Mesenchymal stem cell (in vitro differentiated cells and primary cell): ENCODE results near the gene TSPEAR.

Experiments
- DNase-seq: peaks from one replicate; pipeline ENCODE4 v3.0.0-alpha.2; 2013
- H2AFZ ChIP-seq: one replicate; pipeline ENCODE4 v1.6.1; 2013; ENCODE audit warnings: low read depth, mild to moderate bottlenecking, control low read depth, inconsistent platforms, low read length, moderate library complexity
- H2AK5ac ChIP-seq: 2 replicates; pipeline ENCODE4 v1.6.1; 2013; ENCODE audit warnings: low read length, moderate library complexity, mild to moderate bottlenecking, inconsistent platforms; ENCODE audit not compliant: severe bottlenecking
- H2BK120ac ChIP-seq: one replicate; pipeline ENCODE4 v1.6.1; 2013; ENCODE audit warnings: low read depth, mild to moderate bottlenecking, inconsistent platforms, low read length, moderate library complexity
- H2BK12ac ChIP-seq, 2 experiments: one replicate each; pipeline ENCODE4 v1.6.1; 2013; ENCODE audit warnings: inconsistent platforms in 2 of 2, low read length in 2 of 2, mild to moderate bottlenecking in 2 of 2, moderate library complexity in 2 of 2, control low read depth in 1 of 2
- H2BK15ac ChIP-seq: one replicate; pipeline ENCODE4 v1.6.1; 2013; ENCODE audit warnings: mild to moderate bottlenecking, low read depth, inconsistent platforms; ENCODE audit not compliant: poor library complexity, severe bottlenecking
- H2BK5ac ChIP-seq: 2 replicates; pipeline ENCODE4 v1.6.1; 2013; ENCODE audit warnings: low read depth, mild to moderate bottlenecking, low read length, control low read depth, inconsistent platforms; ENCODE audit not compliant: poor library complexity, severe bottlenecking
- H3K14ac ChIP-seq, 2 experiments: one replicate each; pipeline ENCODE4 v1.6.1; 2013; ENCODE audit warnings: inconsistent platforms in 2 of 2, low read length in 2 of 2, control low read depth in 1 of 2, mild to moderate bottlenecking in 1 of 2, moderate library complexity in 1 of 2
- H3K18ac ChIP-seq, 2 experiments: one replicate each; pipeline ENCODE4 v1.6.1; 2013; ENCODE audit warnings: inconsistent platforms in 2 of 2, low read length in 2 of 2, control low read depth in 1 of 2, low read depth in 1 of 2, mild to moderate bottlenecking in 1 of 2
- H3K23ac ChIP-seq, 2 experiments: one replicate each; pipeline ENCODE4 v1.6.1; 2013; ENCODE audit warnings: inconsistent platforms in 2 of 2, low read length in 2 of 2, mild to moderate bottlenecking in 2 of 2, moderate library complexity in 2 of 2, control low read depth in 1 of 2
- H3K27ac ChIP-seq: 2 replicates; pipeline ENCODE4 v1.5.1; 2013; ENCODE audit warnings: mild to moderate bottlenecking, moderate library complexity, low read length, control low read depth, inconsistent platforms; ENCODE audit not compliant: poor library complexity, severe bottlenecking
- H3K27me3 ChIP-seq, 2 experiments: 2 replicates each; pipeline versions ENCODE4 v1.6.1 to v1.7.0; 2013; ENCODE audit warnings: low read length in 2 of 2, mild to moderate bottlenecking in 2 of 2, moderate library complexity in 2 of 2, control low read depth in 1 of 2, inconsistent platforms in 1 of 2; ENCODE audit not compliant: control insufficient read depth in 1 of 2, insufficient read depth in 1 of 2
- H3K36me3 ChIP-seq, 2 experiments: 2 replicates each; pipeline versions ENCODE4 v1.6.1 to v1.7.0; 2013; ENCODE audit warnings: low read length in 2 of 2, control low read depth in 1 of 2, inconsistent platforms in 1 of 2, low read depth in 1 of 2, mild to moderate bottlenecking in 1 of 2; ENCODE audit not compliant: insufficient read depth in 2 of 2, control insufficient read depth in 1 of 2
- H3K4ac ChIP-seq, 2 experiments: one replicate each; pipeline ENCODE4 v1.6.1; 2013; ENCODE audit warnings: inconsistent platforms in 2 of 2, low read length in 2 of 2, mild to moderate bottlenecking in 2 of 2, moderate library complexity in 2 of 2, control low read depth in 1 of 2, low read depth in 1 of 2
- H3K4me1 ChIP-seq: 2 replicates; pipeline ENCODE4 v1.6.1; 2013; ENCODE audit warnings: low read depth, low read length, control low read depth; ENCODE audit not compliant: control insufficient read depth, insufficient read depth
- H3K4me2 ChIP-seq: 2 replicates; pipeline ENCODE4 v1.6.1; 2013; ENCODE audit warnings: low read length, mild to moderate bottlenecking, inconsistent platforms; ENCODE audit not compliant: poor library complexity, severe bottlenecking
- H3K4me3 ChIP-seq, 2 experiments: 2 replicates each; pipeline versions ENCODE4 v1.5.1 to v1.7.0; 2013; ENCODE audit warnings: low read length in 2 of 2, mild to moderate bottlenecking in 2 of 2, control low read depth in 1 of 2, low read depth in 1 of 2; ENCODE audit not compliant: insufficient read depth in 1 of 2
- H3K79me1 ChIP-seq: replicated peaks from 2 replicates; pipeline ENCODE4 v1.6.1; 2013; ENCODE audit warnings: mild to moderate bottlenecking, control low read depth, low read length, inconsistent platforms; ENCODE audit not compliant: poor library complexity, severe bottlenecking
- H3K9ac ChIP-seq: 2 replicates; pipeline ENCODE4 v1.7.0; 2013; ENCODE audit warnings: mild to moderate bottlenecking, low read length, moderate library complexity
- H3K9me3 ChIP-seq: 2 replicates; pipeline ENCODE4 v1.7.0; 2013; ENCODE audit warnings: mild to moderate bottlenecking, low read length; ENCODE audit not compliant: control insufficient read depth
- H4K8ac ChIP-seq: one replicate; pipeline ENCODE4 v1.6.1; 2013; ENCODE audit warnings: inconsistent platforms, mild to moderate bottlenecking, low read length, moderate library complexity
- H4K91ac ChIP-seq: one replicate; pipeline ENCODE4 v1.6.1; 2013; ENCODE audit warnings: mild to moderate bottlenecking, low read length, inconsistent platforms
- WGBS: methylation state at CpG from one replicate; pipeline ENCODE4 v1.1.7; 2013; ENCODE audit warnings: mixed read lengths; 5-methylcytosine and 5-hydroxymethylcytosine counted together

The TSPEAR gene

DNA sequence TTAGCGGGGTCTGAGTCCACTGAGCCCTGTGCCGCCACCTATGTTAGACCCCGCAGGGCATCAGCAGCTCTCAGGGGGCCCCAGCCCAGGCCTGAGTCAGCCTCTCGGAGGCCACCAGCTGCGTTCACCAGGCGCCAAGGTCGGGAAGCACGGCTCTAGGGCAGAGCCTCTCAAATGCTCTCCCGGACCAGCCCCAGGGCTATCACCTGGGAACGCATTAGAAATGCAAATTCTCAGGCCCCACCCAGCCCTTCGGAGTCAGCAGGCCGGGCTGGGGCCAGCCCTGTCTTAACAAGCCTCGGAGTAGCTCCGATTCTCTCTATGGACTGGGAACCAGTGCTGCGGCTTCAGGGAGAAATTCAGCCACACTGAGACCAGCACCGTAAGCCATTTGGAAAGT is 37.2 kb upstream of the TSPEAR start:
- Histone ChIP-seq H3K4me3 (no peak overlapping the region), H3K4me1 (peaks cover 13% of the 10 kb centered on the region), H3K4me2 (peak overlapping the region; percentile 31), H2BK15ac (no peak overlapping the region), H2BK12ac (no peak overlapping the region), H3K14ac (no peak overlapping the region), H3K23ac (no peak overlapping the region), H2AFZ (no peak overlapping the region), H4K91ac (no peak overlapping the region), H2BK5ac (no peak overlapping the region), H3K27ac (no peak overlapping the region), H3K27me3 (peaks cover 50 to 59% of the 10 kb centered on the region in 2 experiments), H2AK5ac (no peak overlapping the region), H3K36me3 (no peaks in the 10 kb centered on the region), H3K9ac (no peak overlapping the region), H3K4ac (no peak overlapping the region), H3K18ac (no peak overlapping the region), H4K8ac (no peak overlapping the region), H3K9me3 (peaks cover 1% of the 10 kb centered on the region), H2BK120ac (no peak overlapping the region), H3K79me1 (no peaks in the 10 kb centered on the region)
- WGBS = 29% methylated on average over 16 of the region's 16 CpGs
- no peak for DNase-seq

DNA sequence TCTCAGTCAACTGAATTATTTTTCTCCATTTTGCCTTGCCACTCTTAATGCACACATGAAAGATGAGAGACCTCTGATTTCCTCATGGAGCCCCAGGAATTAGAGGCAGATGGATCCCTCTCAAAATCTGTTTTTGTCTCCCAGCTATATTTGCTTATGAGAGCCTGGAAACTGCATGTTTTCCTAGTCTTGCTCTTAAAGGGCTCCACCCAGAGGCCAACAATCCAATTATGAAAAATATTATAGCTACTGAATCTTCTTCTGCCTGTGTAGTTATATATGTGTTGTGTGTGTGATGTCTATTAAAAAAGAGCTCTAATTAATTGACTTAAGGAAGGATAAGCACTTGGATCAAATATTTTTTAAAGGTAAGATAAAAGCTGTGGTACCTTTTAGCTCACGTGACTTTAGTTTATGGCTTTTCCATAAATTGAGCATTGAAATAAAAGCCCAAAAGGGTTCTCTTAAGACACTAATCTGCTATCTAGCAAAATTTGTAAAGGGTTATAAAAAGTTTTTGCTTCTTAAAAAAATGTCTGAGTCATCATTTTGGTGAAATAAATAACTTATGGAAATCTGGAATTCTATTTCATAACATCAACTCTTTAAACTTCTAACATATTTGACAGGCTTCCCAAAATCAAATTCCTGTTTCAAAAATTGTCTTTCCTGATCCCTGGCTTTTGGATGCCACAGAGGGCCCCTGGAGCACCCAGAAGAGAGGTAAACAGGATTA is 31.2 kb upstream of the TSPEAR start:
- Histone ChIP-seq H3K27me3 (peaks cover 10 to 15% of the 10 kb centered on the region in 2 experiments), H2BK12ac (no peak overlapping the region), H3K23ac (no peak overlapping the region), H4K91ac (no peak overlapping the region), H3K4me3 (no peak overlapping the region), H3K4me1 (no peaks in the 10 kb centered on the region), H3K27ac (no peak overlapping the region), H3K18ac (no peak overlapping the region), H3K9me3 (peaks cover 26% of the 10 kb centered on the region), H2BK5ac (no peak overlapping the region), H2AFZ (no peak overlapping the region), H3K14ac (no peak overlapping the region), H3K9ac (no peak overlapping the region), H3K36me3 (no peaks in the 10 kb centered on the region), H3K79me1 (no peaks in the 10 kb centered on the region), H2BK120ac (no peak overlapping the region), H4K8ac (no peak overlapping the region), H2AK5ac (no peak overlapping the region), H3K4me2 (no peak overlapping the region), H2BK15ac (no peak overlapping the region), H3K4ac (no peak overlapping the region)
- DNase-seq = no peak
- WGBS = no CpG with 5 or more reads among the region's 1 CpG

DNA sequence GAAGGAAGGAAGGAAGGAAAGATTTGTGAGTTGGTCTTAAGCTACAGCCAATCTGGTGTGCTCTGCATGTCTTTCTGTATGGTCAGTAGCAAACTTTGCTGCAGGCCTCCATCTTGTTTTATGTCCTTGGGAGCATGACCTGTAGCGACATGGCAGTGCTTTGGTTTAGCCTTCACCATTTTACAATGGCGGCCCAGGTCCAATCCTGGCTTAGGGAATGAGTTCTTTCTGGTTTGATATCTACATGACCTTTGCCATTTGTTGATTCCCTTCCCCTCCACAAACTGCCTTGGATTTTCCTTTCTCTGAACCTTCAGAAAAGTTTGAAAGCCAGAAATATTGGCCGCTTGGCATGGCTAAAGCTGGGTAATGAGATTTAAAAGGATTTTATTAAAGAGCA is 30.5 kb upstream of the TSPEAR start:
- no peak overlapping the region for H2AFZ ChIP-seq
- H3K4me1 ChIP-seq = no peaks in the 10 kb centered on the region
- no peak overlapping the region for H2AK5ac ChIP-seq
- H3K36me3 ChIP-seq = no peaks in the 10 kb centered on the region
- H3K4me3 ChIP-seq = no peak overlapping the region
- no peak overlapping the region for H3K23ac ChIP-seq
- H3K4ac ChIP-seq = no peak overlapping the region
- H3K9me3 ChIP-seq = peaks cover 30% of the 10 kb centered on the region
- WGBS = 93% methylated on average over 3 of the region's 3 CpGs
- no peak overlapping the region for H4K91ac ChIP-seq
- H4K8ac ChIP-seq = no peak overlapping the region
- no peak overlapping the region for H3K4me2 ChIP-seq
- no peak for DNase-seq
- H2BK15ac ChIP-seq = no peak overlapping the region
- no peak overlapping the region for H2BK12ac ChIP-seq
- H3K14ac ChIP-seq = no peak overlapping the region
- H2BK5ac ChIP-seq = no peak overlapping the region
- H3K9ac ChIP-seq = no peak overlapping the region
- H3K27me3 ChIP-seq = peaks cover 9 to 15% of the 10 kb centered on the region in 2 experiments
- no peak overlapping the region for H3K18ac ChIP-seq
- no peaks in the 10 kb centered on the region for H3K79me1 ChIP-seq
- H3K27ac ChIP-seq = no peak overlapping the region
- no peak overlapping the region for H2BK120ac ChIP-seq

DNA sequence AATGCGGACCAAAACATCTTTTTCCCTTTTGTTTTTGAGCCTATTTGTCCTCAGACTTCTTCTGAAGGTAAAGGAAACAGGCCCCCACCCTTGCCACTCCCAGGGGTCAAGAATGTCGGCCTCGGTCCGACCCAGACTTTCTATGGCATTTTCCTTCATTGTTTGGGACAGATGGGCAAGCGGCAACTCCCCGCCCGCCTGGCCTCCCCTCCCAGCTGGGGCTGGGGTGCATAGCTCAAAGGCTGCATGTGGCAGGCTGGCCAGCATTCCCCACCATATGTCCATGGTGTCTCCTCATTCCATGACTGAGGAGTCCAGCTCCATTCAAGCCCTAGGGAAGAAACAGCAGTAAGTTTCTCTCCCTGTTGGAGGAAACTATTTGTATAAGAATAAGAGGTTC is 29.4 kb upstream of the TSPEAR start:
- Histone ChIP-seq H2BK120ac (no peak overlapping the region), H2BK5ac (no peak overlapping the region), H3K23ac (no peak overlapping the region), H3K4me2 (no peak overlapping the region), H3K27ac (no peak overlapping the region), H3K4me3 (no peak overlapping the region), H3K18ac (no peak overlapping the region), H4K8ac (no peak overlapping the region), H4K91ac (no peak overlapping the region), H3K4me1 (no peaks in the 10 kb centered on the region), H3K36me3 (no peaks in the 10 kb centered on the region), H3K4ac (no peak overlapping the region), H2AK5ac (no peak overlapping the region), H2BK15ac (no peak overlapping the region), H3K14ac (peak overlapping the region in 1 of 2 experiments; percentile 77), H2BK12ac (no peak overlapping the region), H3K9ac (no peak overlapping the region), H3K27me3 (peaks cover 6 to 15% of the 10 kb centered on the region in 2 experiments), H3K9me3 (peaks cover 42% of the 10 kb centered on the region), H2AFZ (no peak overlapping the region), H3K79me1 (no peaks in the 10 kb centered on the region)
- DNase-seq = no peak
- 75% methylated on average over 7 of the region's 7 CpGs for WGBS
